Activated CD4-positive, alpha-beta T cell treated with anti-CD3 and anti-CD28 coated beads for 36 hours (primary cell): ENCODE measurements around the gene ERN1. TPM values are rescaled to one million over a fixed set of nuclear protein-coding genes. Genes with fewer than 3 reads are reported as not detected.
"Not testable (repeated sequence)": the region's sequence is repeated elsewhere in the genome, so short reads cannot be mapped to it uniquely, and the experiment has no call there.

Experiments used
- ATAC-seq: fragments of 200-7000 bp; cut with Tn5 transposase; one replicate; pipeline ENCODE4 v1.10.0; 2021; ENCODE audit warnings: mild to moderate bottlenecking, moderate library complexity
- CTCF ChIA-PET: fragments of 350-600 bp; sonication (Branson Sonifier 250); formaldehyde crosslinking; loops from one replicate; lab custom pipeline; 2021; ENCODE audit warnings: antibody characterized with exemption; lab: Charles Lee
- POLR2A ChIA-PET: fragments of 350-600 bp; sonication (Branson Sonifier 250); formaldehyde crosslinking; loops from one replicate; lab custom pipeline; 2021; ENCODE audit warnings: antibody characterized with exemption, inconsistent platforms; lab: Charles Lee
- DNase-seq: peaks from one replicate; pipeline ENCODE4 v3.0.0-alpha.2; 2020
- H3K27ac Mint-ChIP-seq: one replicate; pipeline ENCODE4 v1.8.0; 2021; ENCODE audit warnings: mixed read lengths
- H3K27me3 Mint-ChIP-seq: one replicate; pipeline ENCODE4 v1.8.0; 2021; ENCODE audit warnings: mixed read lengths
- H3K36me3 Mint-ChIP-seq: one replicate; pipeline ENCODE4 v1.8.0; 2021; ENCODE audit warnings: low read depth, mixed read lengths
- H3K4me1 Mint-ChIP-seq: one replicate; pipeline ENCODE4 v1.8.0; 2021; ENCODE audit warnings: mixed read lengths
- H3K4me3 Mint-ChIP-seq: one replicate; pipeline ENCODE4 v1.8.0; 2021; ENCODE audit warnings: mild to moderate bottlenecking, moderate library complexity, mixed read lengths
- H3K9me3 Mint-ChIP-seq: one replicate; pipeline ENCODE4 v1.8.0; 2021; ENCODE audit warnings: low read depth, mixed read lengths
- intact Hi-C, 2 experiments: fragments of 100-400 bp; cut with DNase I in 1 of 2; cut with micrococcal nuclease in 1 of 2; formaldehyde crosslinking; loops; one replicate each; pipeline versions ENCODE4 v1.14.2 to v1.15.1; 2022 to 2024; cut with DNase I, micrococcal nuclease
- total RNA-seq, 2 experiments: library from RNA; stranded (reverse); gene quantifications; one replicate each; pipeline ENCODE4 v1.2.3, GENCODE V29; 2021

ERN1 gene
- total RNA-seq, 2 experiments from 2014 or later, result 23.7 to 26.8 TPM

- Mint-ChIP-seq H3K4me1 (peaks cover 35% of the 10 kb centered on the region), H3K9me3 (no peaks in the 10 kb centered on the region), H3K27ac (no peak overlapping the region), H3K27me3 (no peaks in the 10 kb centered on the region), H3K4me3 (no peak overlapping the region), H3K36me3 (no peaks in the 10 kb centered on the region)
- ChIA-PET CTCF (interaction anchor here (0.6 to 9.1 kb wide), 60 partner anchors 8 to 942 kb away, joined by 3 to 362 read pairs (median 6); partner anchors contain the start of genes ERN1, GH1, GH2 and ICAM2), POLR2A (interaction anchor here (0.6 to 1.7 kb wide), 5 partner anchors 33 to 176 kb away, joined by 3 to 8 read pairs (median 3); no protein-coding TSS in a partner anchor)
- ATAC-seq (no peak), DNase-seq (peak; percentile 86)
- intact Hi-C loops, result loop anchor here (1.0 to 2.0 kb wide), 2 partner anchors 104 to 254 kb away; no protein-coding TSS in a partner anchor
Observed at GRCh38 chr17:64028874-64029464, 101.0 kb downstream of the ERN1 start.

DNA sequence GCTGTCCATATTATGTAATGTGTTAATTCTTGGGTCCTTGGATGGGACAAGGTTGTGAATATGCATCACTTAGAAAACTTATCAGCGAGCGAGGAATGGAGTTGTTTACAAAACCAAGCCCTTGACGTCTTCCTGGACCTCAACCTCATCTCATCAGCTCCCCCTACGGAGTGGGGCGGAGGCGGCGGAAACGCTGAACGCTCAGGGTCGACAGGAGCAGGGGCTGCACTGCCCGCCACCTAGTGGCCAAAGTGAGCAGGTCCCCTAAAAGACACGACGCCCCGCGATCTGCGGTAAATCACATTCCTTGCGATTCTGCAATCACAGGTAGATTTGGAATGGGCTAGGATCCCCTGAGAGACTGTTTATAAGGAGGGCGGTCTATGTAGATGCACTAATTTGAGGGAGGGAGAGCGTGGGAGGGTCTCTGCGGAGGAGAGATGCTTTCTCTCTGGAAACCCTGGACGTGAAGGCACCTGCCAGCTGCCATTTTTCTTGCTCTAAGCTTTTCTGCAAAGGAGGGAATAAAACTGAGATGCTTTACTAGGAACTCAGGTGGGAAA lies 104.1 kb downstream of the ERN1 start:
- POLR2A ChIA-PET, result interaction anchor here (1.0 to 2.1 kb wide), 4 partner anchors 15 to 120 kb away, joined by 3 to 12 read pairs (median 4); partner anchors contain the start of gene ERN1
- DNase-seq (peak; percentile 95), ATAC-seq (peak; percentile 71)
- H3K4me3 Mint-ChIP-seq, result peak overlapping the region; percentile 58
- intact Hi-C loops, result loop anchor here (1.0 to 2.0 kb wide), 5 partner anchors 35 to 107 kb away; partner anchors contain the start of gene ERN1 (in 1 of the 2)
- CTCF ChIA-PET, result interaction anchor here (0.5 to 9.1 kb wide), 42 partner anchors 7 to 252 kb away, joined by 3 to 362 read pairs (median 5); partner anchors contain the start of genes CD79B, ERN1, GH1 and ICAM2
- H3K9me3 Mint-ChIP-seq, result no peaks in the 10 kb centered on the region
- peaks cover 62% of the 10 kb centered on the region for H3K4me1 Mint-ChIP-seq
- H3K27ac Mint-ChIP-seq, result peak overlapping the region; percentile 89
- H3K27me3 Mint-ChIP-seq, result no peaks in the 10 kb centered on the region
- H3K36me3 Mint-ChIP-seq, result no peaks in the 10 kb centered on the region

DNA sequence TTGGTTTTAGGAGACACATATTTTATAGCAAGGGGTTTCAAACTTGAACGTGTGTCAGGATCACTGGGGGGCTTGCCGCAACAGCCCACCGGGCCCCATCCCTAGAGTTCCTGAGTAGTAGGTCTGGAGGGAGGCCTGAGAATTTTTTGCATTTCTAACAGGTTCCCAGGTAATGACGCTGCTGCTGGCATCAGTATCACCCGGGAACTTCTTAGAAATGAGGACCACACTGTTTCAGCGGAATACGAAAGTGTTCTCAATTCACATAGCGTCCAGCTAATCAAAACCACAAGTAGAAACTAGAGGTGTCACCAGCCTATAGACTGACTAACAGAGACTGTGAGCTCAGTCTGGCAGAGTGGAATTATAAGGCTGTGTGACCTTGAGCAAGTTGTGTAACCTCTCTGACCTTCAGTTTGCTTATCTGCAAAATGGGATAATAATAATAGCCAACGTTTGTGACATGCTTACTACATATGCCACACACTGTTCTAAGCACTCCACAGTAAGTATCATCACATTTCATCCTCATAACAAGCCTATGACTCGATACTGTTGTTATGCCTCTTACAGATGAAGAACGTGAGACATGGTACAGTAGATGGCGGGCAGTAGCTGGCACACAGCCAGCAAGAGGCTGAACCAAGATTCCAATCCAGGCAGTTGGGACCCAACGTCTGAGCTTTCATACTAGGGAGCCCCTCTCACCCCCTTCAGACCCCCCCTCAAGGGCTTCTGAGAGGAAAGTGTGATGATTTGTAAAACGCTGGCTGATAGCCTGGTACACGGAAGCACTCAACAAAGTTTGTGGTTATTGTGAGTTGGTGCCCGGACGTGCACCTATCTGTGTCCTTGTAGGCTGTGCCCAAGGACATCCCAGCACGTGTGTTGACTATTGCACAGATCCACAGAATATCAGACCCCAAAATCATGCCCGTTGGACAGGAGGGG lies 104.9 kb downstream of the ERN1 start:
- peak overlapping the region; percentile 58 for H3K4me3 Mint-ChIP-seq

GRCh38 chr17:64024215-64024654 lies 105.7 kb downstream of the ERN1 start:
- Mint-ChIP-seq H3K9me3 (no peaks in the 10 kb centered on the region), H3K4me3 (no peak overlapping the region), H3K27me3 (no peaks in the 10 kb centered on the region), H3K4me1 (peaks cover 63% of the 10 kb centered on the region), H3K27ac (peak overlapping the region; percentile 89), H3K36me3 (no peaks in the 10 kb centered on the region)
- ATAC-seq, result no peak
- intact Hi-C loops, result loop anchor here (2.0 kb wide), 3 partner anchors 37 to 43 kb away; no protein-coding TSS in a partner anchor
- CTCF ChIA-PET, result interaction anchor here (0.6 to 9.1 kb wide), 17 partner anchors 6 to 395 kb away, joined by 3 to 362 read pairs (median 9); partner anchors contain the start of genes CD79B, CSHL1, ERN1 and GH1
- POLR2A ChIA-PET, result interaction anchor here (0.6 to 2.1 kb wide), 4 partner anchors 37 to 121 kb away, joined by 3 to 12 read pairs (median 4); partner anchors contain the start of gene ERN1
- DNase-seq, result no peak

More for the DNA sequence above, 104.9 kb downstream of the ERN1 start:
- ChIA-PET CTCF (interaction anchor here (0.5 to 9.1 kb wide), 40 partner anchors 7 to 394 kb away, joined by 3 to 362 read pairs (median 5); partner anchors contain the start of genes CD79B, CSHL1, ERN1 and GH1), POLR2A (interaction anchor here (0.6 to 2.1 kb wide), 5 partner anchors 16 to 120 kb away, joined by 3 to 12 read pairs (median 3); partner anchors contain the start of gene ERN1)
- H3K4me1 Mint-ChIP-seq, result peaks cover 63% of the 10 kb centered on the region
- intact Hi-C loops, result loop anchor here (1.0 to 2.0 kb wide), 5 partner anchors 36 to 106 kb away; partner anchors contain the start of gene ERN1 (in 1 of the 2)
- ATAC-seq (peak; percentile 27), DNase-seq (peak; percentile 71)
- no peaks in the 10 kb centered on the region for H3K9me3 Mint-ChIP-seq
- H3K36me3 Mint-ChIP-seq, result no peaks in the 10 kb centered on the region
- H3K27ac Mint-ChIP-seq, result peak overlapping the region; percentile 89
- H3K27me3 Mint-ChIP-seq, result no peaks in the 10 kb centered on the region

DNA sequence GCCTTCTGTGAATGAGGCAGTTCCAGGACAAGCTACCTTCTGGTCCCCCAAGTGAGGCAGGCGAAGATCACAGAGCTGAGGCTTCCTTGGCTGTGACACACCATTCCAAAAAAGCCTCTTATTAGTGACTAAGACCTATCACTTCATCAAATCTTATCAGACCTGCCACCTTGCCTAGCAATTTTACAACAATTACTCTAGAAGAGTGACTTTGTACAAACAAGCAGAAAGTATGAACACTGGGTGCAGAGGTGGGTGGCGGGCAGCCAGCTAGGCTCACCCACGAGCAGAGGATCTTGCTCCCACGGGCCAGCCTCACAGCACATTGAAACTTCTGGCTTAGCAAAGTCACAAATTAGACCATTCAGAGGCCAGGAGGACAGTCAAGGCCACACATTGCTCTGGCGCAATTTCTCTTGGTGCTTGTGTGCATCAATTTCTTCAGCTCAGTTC lies 107.3 kb downstream of the ERN1 start:
- DNase-seq (peak; percentile 43), ATAC-seq (no peak)
- peaks cover 5% of the 10 kb centered on the region for H3K36me3 Mint-ChIP-seq
- no peaks in the 10 kb centered on the region for H3K27me3 Mint-ChIP-seq
- H3K4me1 Mint-ChIP-seq, result peaks cover 64% of the 10 kb centered on the region
- intact Hi-C loops, result no loop called here
- no peaks in the 10 kb centered on the region for H3K9me3 Mint-ChIP-seq
- H3K27ac Mint-ChIP-seq, result peak overlapping the region; percentile 97
- CTCF ChIA-PET, result interaction anchor here (0.6 to 2.6 kb wide), 4 partner anchors 32 to 143 kb away, joined by 3 to 13 read pairs (median 4); no protein-coding TSS in a partner anchor
- peak overlapping the region; percentile 84 for H3K4me3 Mint-ChIP-seq
- POLR2A ChIA-PET, result interaction anchor here (0.6 to 0.7 kb wide), 3 partner anchors 124 to 198 kb away, joined by 4 to 6 read pairs (median 5); no protein-coding TSS in a partner anchor

DNA sequence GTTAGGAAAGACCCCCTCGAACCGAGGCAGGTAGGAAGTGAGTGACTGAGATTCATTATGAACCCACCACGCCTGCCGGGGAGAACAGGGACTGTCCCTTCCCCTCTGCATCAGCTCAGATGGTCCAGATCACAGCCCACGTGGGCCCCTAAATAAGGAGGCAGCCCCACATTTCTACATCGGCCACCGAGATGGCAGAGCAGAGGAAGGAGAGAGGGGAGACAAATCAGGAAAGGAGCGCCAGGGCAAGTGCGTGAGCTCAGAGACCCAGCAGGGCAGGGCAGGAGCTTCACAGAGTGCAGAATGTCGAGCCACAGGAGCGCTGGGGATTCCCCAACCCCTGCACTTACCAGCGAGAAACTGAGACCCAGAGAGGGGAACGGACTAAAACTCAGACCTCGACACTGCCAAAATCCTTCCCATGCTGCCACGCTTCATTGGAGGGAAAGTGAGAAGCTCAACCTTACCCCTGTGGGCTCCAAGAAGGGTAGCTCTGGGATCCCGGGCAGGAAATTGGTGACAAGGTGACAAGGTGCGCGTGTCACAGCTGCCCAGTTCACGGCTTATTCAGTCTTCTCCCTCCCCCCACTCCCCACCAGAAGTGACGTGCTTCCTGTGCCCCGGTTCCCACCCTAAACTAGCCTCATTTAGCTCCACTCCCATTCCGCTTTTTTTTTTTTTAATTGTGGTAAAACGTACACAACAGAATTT lies 109.7 kb downstream of the ERN1 start, which contains the start of gene ICAM2:
TSS of gene ICAM2 (minus strand) at position 578 of the 711 bp plus-strand sequence. CDS start 13,942 bp downstream, outside the sequence.
- peaks cover 68% of the 10 kb centered on the region for H3K4me1 Mint-ChIP-seq
- peak within 1 kb of the TSS; percentile 97 for H3K27ac Mint-ChIP-seq
- DNase-seq (peak; percentile 92), ATAC-seq (peak; percentile 73)
- H3K9me3 Mint-ChIP-seq, result no peaks in the 10 kb centered on the region
- intact Hi-C loops, result loop anchor here (1.0 to 2.0 kb wide), 10 partner anchors 21 to 477 kb away; partner anchors contain the start of genes ERN1 (in 2 of the 2), CCDC47 (in 1 of the 2), POLG2 (in 1 of the 2) and PRR29 (in 1 of the 2)
- CTCF ChIA-PET, result interaction anchor here (0.6 to 5.5 kb wide), 17 partner anchors 7 to 1045 kb away, joined by 3 to 97 read pairs (median 4); partner anchors contain the start of gene ERN1
- H3K36me3 Mint-ChIP-seq, result peaks cover 7% of the 10 kb centered on the region
- POLR2A ChIA-PET, result interaction anchor here (0.5 to 1.8 kb wide), 15 partner anchors 15 to 480 kb away, joined by 3 to 12 read pairs (median 4); partner anchors contain the start of gene TEX2
- peak within 1 kb of the TSS; percentile 84 for H3K4me3 Mint-ChIP-seq
- H3K27me3 Mint-ChIP-seq, result no peaks in the 10 kb centered on the region

GRCh38 chr17:64019551-64019961 lies 110.4 kb downstream of the ERN1 start:
- Mint-ChIP-seq H3K4me3 (peak overlapping the region; percentile 84), H3K27ac (peak overlapping the region; percentile 97), H3K4me1 (peaks cover 68% of the 10 kb centered on the region)
- CTCF ChIA-PET, result interaction anchor here (0.7 to 5.5 kb wide), 12 partner anchors 8 to 199 kb away, joined by 3 to 97 read pairs (median 5); partner anchors contain the start of gene ERN1
- intact Hi-C loops, H3K9me3 Mint-ChIP-seq, H3K27me3 Mint-ChIP-seq, H3K36me3 Mint-ChIP-seq: not testable (repeated sequence)
- ATAC-seq (peak; percentile 18), DNase-seq (peak; percentile 42)
- POLR2A ChIA-PET, result interaction anchor here (0.5 to 1.8 kb wide), 5 partner anchors 61 to 377 kb away, joined by 3 to 12 read pairs (median 3); partner anchors contain the start of gene TEX2

GRCh38 chr17:64017381-64017980 lies 112.5 kb downstream of the ERN1 start:
- DNase-seq, result no peak
- H3K27me3 Mint-ChIP-seq, result no peaks in the 10 kb centered on the region
- peaks cover 11% of the 10 kb centered on the region for H3K36me3 Mint-ChIP-seq
- CTCF ChIA-PET, result interaction anchor here (0.6 to 5.5 kb wide), 22 partner anchors 10 to 222 kb away, joined by 3 to 97 read pairs (median 4); partner anchors contain the start of gene ERN1
- intact Hi-C loops, result no loop called here
- peak overlapping the region; percentile 94 for H3K27ac Mint-ChIP-seq
- peak overlapping the region; percentile 84 for H3K4me3 Mint-ChIP-seq
- H3K9me3 Mint-ChIP-seq, result no peaks in the 10 kb centered on the region
- peaks cover 68% of the 10 kb centered on the region for H3K4me1 Mint-ChIP-seq
- POLR2A ChIA-PET, result interaction anchor here (0.6 kb wide), 1 partner anchor 11 kb away, joined by 4 read pairs; no protein-coding TSS in a partner anchor
- no peak for ATAC-seq

GRCh38 chr17:64016974-64017373 lies 113.0 kb downstream of the ERN1 start:
- CTCF ChIA-PET, result interaction anchor here (0.5 to 5.5 kb wide), 23 partner anchors 11 to 222 kb away, joined by 3 to 97 read pairs (median 3); partner anchors contain the start of gene ERN1
- DNase-seq, result no peak
- peaks cover 64% of the 10 kb centered on the region for H3K4me1 Mint-ChIP-seq

More at GRCh38 chr17:64016974-64017373, 113.0 kb downstream of the ERN1 start:
- peak overlapping the region; percentile 95 for H3K27ac Mint-ChIP-seq
- H3K9me3 Mint-ChIP-seq, result no peaks in the 10 kb centered on the region
- H3K4me3 Mint-ChIP-seq, result peak overlapping the region; percentile 84
- intact Hi-C loops, result no loop called here
- peaks cover 13% of the 10 kb centered on the region for H3K36me3 Mint-ChIP-seq
- no peaks in the 10 kb centered on the region for H3K27me3 Mint-ChIP-seq
- POLR2A ChIA-PET, result no interaction called here
- ATAC-seq, result no peak
